HL-60 (cell line): ENCODE measurements around the gene DOCK1.

Experiments
- DNase-seq, 2 experiments: peaks; one replicate each; pipeline ENCODE4 v3.0.0-alpha.2; 2010 to 2020; ENCODE audit warnings: low read depth in 1 of 2, low spot score in 1 of 2
- H3K27ac ChIP-seq: fragments of 250-450 bp; sonication (Bioruptor Pico); replicated peaks from 2 replicates; pipeline ENCODE4 v1.5.1; 2020; ENCODE audit warnings: mild to moderate bottlenecking, moderate library complexity
- H3K27me3 ChIP-seq: fragments of 250-450 bp; sonication (Bioruptor Pico); 2 replicates; pipeline ENCODE4 v1.5.1; 2021; ENCODE audit warnings: mild to moderate bottlenecking, moderate library complexity; ENCODE audit not compliant: insufficient read depth, poor library complexity, severe bottlenecking
- H3K4me3 ChIP-seq: replicated peaks from 2 replicates; pipeline ENCODE4 v1.5.1; 2011; ENCODE audit warnings: mild to moderate bottlenecking, control low read depth, low read length; ENCODE audit not compliant: insufficient read depth
- CTCF ChIP-seq: IDR thresholded peaks from one replicate; pipeline ENCODE4 v1.5.1; 2011; ENCODE audit warnings: low read length, control low read depth, inconsistent platforms; ENCODE audit not compliant: insufficient read depth
- GABPA ChIP-seq: IDR thresholded peaks from 2 replicates; pipeline ENCODE4 v1.6.1; 2012; ENCODE audit warnings: low read depth
- POLR2AphosphoS5 ChIP-seq: IDR thresholded peaks from 2 replicates; pipeline ENCODE4 v1.6.1; 2012; ENCODE audit warnings: low read depth
- REST ChIP-seq: IDR thresholded peaks from 2 replicates; pipeline ENCODE4 v1.6.1; 2012; ENCODE audit warnings: low read depth; ENCODE audit not compliant: insufficient replicate concordance
- SPI1 ChIP-seq: IDR thresholded peaks from 2 replicates; pipeline ENCODE4 v1.6.1; 2012; ENCODE audit warnings: low read depth, mild to moderate bottlenecking, borderline replicate concordance

The DOCK1 gene

GRCh38 chr10:127424594-127425264 lies 519.5 kb downstream of the DOCK1 start:
- no peak for TF ChIP-seq CTCF
- TF ChIP-seq SPI1: no peak
- no peak for TF ChIP-seq REST
- no peak for TF ChIP-seq GABPA
- no peak for TF ChIP-seq POLR2AphosphoS5
- DNase-seq: no peak
- no peaks in the 10 kb centered on the region for H3K27me3 ChIP-seq
- H3K4me3 ChIP-seq: no peak overlapping the region
- H3K27ac ChIP-seq: no peak overlapping the region

GRCh38 chr10:127426746-127427145 lies 521.5 kb downstream of the DOCK1 start:
- H3K4me3 ChIP-seq: no peak overlapping the region
- TF ChIP-seq REST: no peak
- no peak for TF ChIP-seq POLR2AphosphoS5
- TF ChIP-seq GABPA: no peak
- TF ChIP-seq CTCF: no peak
- no peak for TF ChIP-seq SPI1
- H3K27me3 ChIP-seq: no peaks in the 10 kb centered on the region
- no peak for DNase-seq
- no peak overlapping the region for H3K27ac ChIP-seq

- TF ChIP-seq REST: no peak
- TF ChIP-seq POLR2AphosphoS5: no peak
- no peak for TF ChIP-seq SPI1
- no peak for TF ChIP-seq GABPA
- TF ChIP-seq CTCF: no peak
- H3K27me3 ChIP-seq: no peaks in the 10 kb centered on the region
- no peak for DNase-seq
- no peak overlapping the region for H3K27ac ChIP-seq
- no peak overlapping the region for H3K4me3 ChIP-seq
Measured at GRCh38 chr10:127427926-127428325, 522.7 kb downstream of the DOCK1 start.
